OCI-LY7 (cell line): Measurements from ENCODE around the gene PFKFB3. TPM values are rescaled to one million over a fixed set of nuclear protein-coding genes. Genes with fewer than 3 reads are reported as not detected.

Experiments used
- BruUV-seq: library from RNA; stranded (reverse); fragments of 400-500 nt; replicated peaks from 2 replicates; lab custom pipeline; 2021; lab: Mats Ljungman, UMichigan
- CTCF ChIA-PET: fragments of 300-600 bp; sonication (Branson Sonifier 250); formaldehyde crosslinking; loops from one replicate; lab custom pipeline; 2022; ENCODE audit warnings: antibody characterized with exemption; ENCODE audit not compliant: unreplicated experiment; lab: Charles Lee
- POLR2A ChIA-PET: fragments of 300-600 bp; sonication (Branson Sonifier 250); formaldehyde crosslinking; loops from one replicate; lab custom pipeline; 2022; ENCODE audit warnings: antibody characterized with exemption; lab: Charles Lee
- DNase-seq: peaks from one replicate; pipeline ENCODE4 v3.0.0-alpha.2; 2015; ENCODE audit warnings: low spot score
- H2AFZ ChIP-seq: fragments of 200-600 bp; sonication (generic), shearing (Covaris generic); 2 replicates; pipeline ENCODE4 v1.6.1; 2014; ENCODE audit warnings: mild to moderate bottlenecking, antibody characterized with exemption, low read length, moderate library complexity
- H3K27ac ChIP-seq: fragments of 200-600 bp; sonication (generic); 2 replicates; pipeline ENCODE4 v1.5.1; 2014; ENCODE audit warnings: mixed run types, low read depth, mild to moderate bottlenecking, moderate library complexity, low read length, inconsistent platforms; ENCODE audit not compliant: poor library complexity, severe bottlenecking
- H3K36me3 ChIP-seq: fragments of 200-600 bp; sonication (generic); 2 replicates; pipeline ENCODE4 v1.6.1; 2014; ENCODE audit warnings: mild to moderate bottlenecking, antibody characterized with exemption, low read length, moderate library complexity, mixed read lengths; ENCODE audit not compliant: insufficient read depth
- H3K4me1 ChIP-seq: fragments of 200-600 bp; sonication (generic); 2 replicates; pipeline ENCODE4 v1.5.1; 2014; ENCODE audit warnings: mild to moderate bottlenecking, low read length; ENCODE audit not compliant: insufficient read depth, poor library complexity, severe bottlenecking
- H3K4me2 ChIP-seq: fragments of 200-600 bp; sonication (generic); 2 replicates; pipeline ENCODE4 v1.6.1; 2014; ENCODE audit warnings: mild to moderate bottlenecking, low read length
- H3K4me3 ChIP-seq: fragments of 200-600 bp; sonication (generic); 2 replicates; pipeline ENCODE4 v1.5.1; 2014; ENCODE audit warnings: mild to moderate bottlenecking, low read depth, low read length; ENCODE audit not compliant: poor library complexity, severe bottlenecking
- H3K79me2 ChIP-seq: fragments of 200-600 bp; sonication (generic); 2 replicates; pipeline ENCODE4 v1.6.1; 2016; ENCODE audit warnings: low read depth, mild to moderate bottlenecking, low read length, moderate library complexity, mixed read lengths; ENCODE audit not compliant: insufficient read depth
- H3K9me2 ChIP-seq: fragments of 200-600 bp; sonication (generic); 2 replicates; pipeline ENCODE4 v1.6.1; 2016; ENCODE audit warnings: mild to moderate bottlenecking, low read length, mixed read lengths; ENCODE audit not compliant: insufficient read depth
- H3K9me3 ChIP-seq: fragments of 200-600 bp; sonication (generic); 2 replicates; pipeline ENCODE4 v1.6.1; 2014; ENCODE audit warnings: mild to moderate bottlenecking, mixed run types, low read length, mixed read lengths
- H4K20me1 ChIP-seq: fragments of 200-600 bp; sonication (generic); 2 replicates; pipeline ENCODE4 v1.6.1; 2014; ENCODE audit warnings: mild to moderate bottlenecking, antibody characterized with exemption, low read length, moderate library complexity, mixed read lengths; ENCODE audit not compliant: insufficient read depth
- CTCF ChIP-seq: fragments of 200-600 bp; sonication (generic); conservative IDR thresholded peaks from 2 replicates; pipeline ENCODE4 v1.5.1; 2014; ENCODE audit warnings: mild to moderate bottlenecking, antibody characterized with exemption, low read length, moderate library complexity, mixed read lengths
- EZH2phosphoT487 ChIP-seq: fragments of 200-600 bp; sonication (generic); IDR thresholded peaks from 2 replicates; pipeline ENCODE4 v1.6.1; 2018; ENCODE audit warnings: low read depth, borderline replicate concordance, mild to moderate bottlenecking, mixed run types, antibody characterized with exemption, low read length, moderate library complexity, mixed read lengths
- intact Hi-C: fragments of 100-400 bp; cut with micrococcal nuclease; formaldehyde crosslinking; loops from one replicate; pipeline ENCODE4 v1.10.0; 2022; ENCODE audit not compliant: unreplicated experiment
- total RNA-seq, 2 experiments: library from RNA; depleted of rRNA in 1 of 2; stranded (reverse); fragments of >200 nt in 1 of 2; shearing (Covaris generic) in 1 of 2; gene quantifications; 2 replicates each; pipeline ENCODE4 v1.2.3, GENCODE V29; 2014 to 2022

The PFKFB3 gene
- total RNA-seq, 2 experiments from 2014 or later, result 33.7 to 50.7 TPM

- Histone ChIP-seq H3K36me3 (no peaks in the 10 kb centered on the region), H3K4me1 (no peaks in the 10 kb centered on the region), H3K4me2 (no peak overlapping the region), H3K27ac (no peak overlapping the region), H4K20me1 (no peaks in the 10 kb centered on the region), H3K9me2 (no peaks in the 10 kb centered on the region), H2AFZ (no peak overlapping the region), H3K9me3 (no peaks in the 10 kb centered on the region), H3K4me3 (no peak overlapping the region), H3K79me2 (no peaks in the 10 kb centered on the region)
- no TSS peak for BruUV-seq
- TF ChIP-seq CTCF, result no peak
- TF ChIP-seq EZH2phosphoT487, result no peak
- ChIA-PET POLR2A (interaction anchor here (2.0 kb wide), 1 partner anchor 10 kb away, joined by 5 read pairs; no protein-coding TSS in a partner anchor), CTCF (no interaction called here)
- intact Hi-C loops, result no loop called here
- DNase-seq, result no peak
Observed at GRCh38 chr10:6274484-6274883, 71.8 kb downstream of the PFKFB3 start.

- Histone ChIP-seq H4K20me1 (no peaks in the 10 kb centered on the region), H3K4me3 (no peak overlapping the region), H2AFZ (no peak overlapping the region), H3K79me2 (no peaks in the 10 kb centered on the region), H3K36me3 (no peaks in the 10 kb centered on the region), H3K4me2 (no peak overlapping the region), H3K4me1 (no peaks in the 10 kb centered on the region), H3K9me2 (no peaks in the 10 kb centered on the region), H3K27ac (no peak overlapping the region), H3K9me3 (no peaks in the 10 kb centered on the region)
- no TSS peak for BruUV-seq
- DNase-seq, result no peak
- ChIA-PET CTCF (no interaction called here), POLR2A (interaction anchor here (2.0 kb wide), 1 partner anchor 9 kb away, joined by 5 read pairs; no protein-coding TSS in a partner anchor)
- intact Hi-C loops, result no loop called here
- TF ChIP-seq EZH2phosphoT487, result no peak
- no peak for TF ChIP-seq CTCF
Observed at GRCh38 chr10:6275022-6275997, 72.6 kb downstream of the PFKFB3 start.
